HG03108 (cell line): ENCODE results near the gene HPCAL4.

Experiments used
- ATAC-seq: cut with Tn5 transposase; IDR thresholded peaks from one replicate; pipeline ENCODE4 v1.9.1; 2021; ENCODE audit warnings: moderate library complexity; ENCODE audit not compliant: unreplicated experiment

Gene HPCAL4

GRCh38 chr1:39652554-39652953, 38.7 kb downstream of the HPCAL4 start:
- no peak for ATAC-seq

- no peak for ATAC-seq
Observed at GRCh38 chr1:39652105-39652504, 39.1 kb downstream of the HPCAL4 start.

GRCh38 chr1:39650431-39650830, 40.8 kb downstream of the HPCAL4 start:
- ATAC-seq: no peak

- ATAC-seq: no peak
Observed at GRCh38 chr1:39649636-39650185, 41.5 kb downstream of the HPCAL4 start.

- no peak for ATAC-seq
Observed at GRCh38 chr1:39648496-39648895, 42.7 kb downstream of the HPCAL4 start.

GRCh38 chr1:39647247-39647646, 44.0 kb downstream of the HPCAL4 start:
- ATAC-seq: no peak

GRCh38 chr1:39646232-39647081, 44.8 kb downstream of the HPCAL4 start:
- ATAC-seq: no peak

GRCh38 chr1:39645411-39646043, 45.7 kb downstream of the HPCAL4 start:
- ATAC-seq: no peak

- no peak for ATAC-seq
Observed at GRCh38 chr1:39643705-39644104, 47.5 kb downstream of the HPCAL4 start.

- ATAC-seq: no peak
Observed at GRCh38 chr1:39642796-39643195, 48.4 kb downstream of the HPCAL4 start.

GRCh38 chr1:39640861-39641260, 50.4 kb downstream of the HPCAL4 start:
- ATAC-seq: no peak

- no peak for ATAC-seq
Observed at GRCh38 chr1:39639305-39640130, 51.7 kb downstream of the HPCAL4 start, which contains the start of gene HEYL. Gene HEYL (minus strand): TSS chr1:39639643. CDS start chr1:39639625, 18 bp downstream.

- no peak for ATAC-seq
Observed at GRCh38 chr1:39638965-39639304, 52.3 kb downstream of the HPCAL4 start.

- no peak for ATAC-seq
Observed at GRCh38 chr1:39637361-39637760, 53.9 kb downstream of the HPCAL4 start.

- no peak for ATAC-seq
Observed at GRCh38 chr1:39635871-39636210, 55.4 kb downstream of the HPCAL4 start.

GRCh38 chr1:39635205-39635870, 55.9 kb downstream of the HPCAL4 start:
- no peak for ATAC-seq

GRCh38 chr1:39633422-39633821, 57.8 kb downstream of the HPCAL4 start:
- no peak for ATAC-seq

- ATAC-seq: no peak
Observed at GRCh38 chr1:39632682-39633417, 58.4 kb downstream of the HPCAL4 start.

GRCh38 chr1:39632323-39632681, 58.9 kb downstream of the HPCAL4 start:
- ATAC-seq: no peak
